HFFc6 (cell line): ENCODE measurements around the gene ZNF462. TPM values are rescaled to one million over a fixed set of nuclear protein-coding genes. Genes with fewer than 3 reads are reported as not detected.

Experiments used
- DNase-seq: peaks from one replicate; pipeline ENCODE4 v3.0.0-alpha.2; 2018
- H3K27ac Mint-ChIP-seq: 2 replicates; pipeline ENCODE4 v1.8.0; 2020; ENCODE audit warnings: mild to moderate bottlenecking, mixed read lengths
- H3K27me3 Mint-ChIP-seq: 2 replicates; pipeline ENCODE4 v1.8.0; 2021; ENCODE audit warnings: mild to moderate bottlenecking, moderate library complexity, mixed read lengths; ENCODE audit not compliant: insufficient read depth
- H3K36me3 Mint-ChIP-seq: 2 replicates; pipeline ENCODE4 v1.8.0; 2021; ENCODE audit warnings: low read depth, mixed read lengths
- H3K4me1 Mint-ChIP-seq: 2 replicates; pipeline ENCODE4 v1.8.0; 2020; ENCODE audit warnings: low read depth, mixed read lengths
- H3K4me3 Mint-ChIP-seq: 2 replicates; pipeline ENCODE4 v1.8.0; 2020; ENCODE audit warnings: mild to moderate bottlenecking, moderate library complexity, mixed read lengths
- H3K9me3 Mint-ChIP-seq: 2 replicates; pipeline ENCODE4 v1.8.0; 2020; ENCODE audit warnings: mild to moderate bottlenecking, mixed read lengths
- CTCF ChIP-seq: fragments of 200-600 bp; sonication (generic); IDR thresholded peaks from 2 replicates; pipeline ENCODE4 v1.5.0; 2021; ENCODE audit warnings: antibody characterized with exemption, mild to moderate bottlenecking
- total RNA-seq, 6 experiments: library from RNA; stranded (reverse); fragmentation: NEBNext Ultra II Directional; extraction: Animal tissue kit (Norgen Biotek cat#: 25700); gene quantifications; 2 replicates in 1 of 6; 3 replicates in 5 of 6; pipeline ENCODE4 v1.2.3, GENCODE V29; 2021

Gene ZNF462
- total RNA-seq, 6 experiments from 2014 or later: 10.1 to 18.9 (median 15.6) TPM

GRCh38 chr9:106883626-106884190 lies 20.7 kb downstream of the ZNF462 start:
- Mint-ChIP-seq H3K36me3 (peaks cover 21% of the 10 kb centered on the region), H3K4me1 (peaks cover 69% of the 10 kb centered on the region), H3K27ac (no peak overlapping the region), H3K4me3 (no peak overlapping the region), H3K27me3 (no peaks in the 10 kb centered on the region; the same call in 1 of the 2 replicates), H3K9me3 (no peaks in the 10 kb centered on the region)
- no peak for DNase-seq
- TF ChIP-seq CTCF: no peak

- Mint-ChIP-seq H3K4me3 (no peak overlapping the region), H3K36me3 (peaks cover 21% of the 10 kb centered on the region), H3K27ac (peak overlapping the region; percentile 78)
These were observed 22.5 kb downstream of the ZNF462 start for GRCh38 chr9:106885451-106885850.

GRCh38 chr9:106886111-106887046 lies 23.4 kb downstream of the ZNF462 start:
- Mint-ChIP-seq H3K4me3 (no peak overlapping the region), H3K27ac (peak overlapping the region; percentile 78), H3K27me3 (no peaks in the 10 kb centered on the region; the same call in 1 of the 2 replicates), H3K4me1 (peaks cover 58% of the 10 kb centered on the region), H3K36me3 (peaks cover 16% of the 10 kb centered on the region; the same call in 1 of the 2 replicates), H3K9me3 (no peaks in the 10 kb centered on the region)
- no peak for DNase-seq
- TF ChIP-seq CTCF: no peak

More at GRCh38 chr9:106885451-106885850, 22.5 kb downstream of the ZNF462 start:
- H3K4me1 Mint-ChIP-seq: peaks cover 62% of the 10 kb centered on the region
- DNase-seq: peak; percentile 88
- no peaks in the 10 kb centered on the region for H3K9me3 Mint-ChIP-seq
- TF ChIP-seq CTCF: no peak
- no peaks in the 10 kb centered on the region; the same call in none of the 2 replicates for H3K27me3 Mint-ChIP-seq

GRCh38 chr9:106887066-106887465 lies 24.1 kb downstream of the ZNF462 start:
- Mint-ChIP-seq H3K27me3 (no peaks in the 10 kb centered on the region; the same call in 1 of the 2 replicates), H3K9me3 (no peaks in the 10 kb centered on the region), H3K27ac (no peak overlapping the region), H3K36me3 (peaks cover 16% of the 10 kb centered on the region; the same call in 1 of the 2 replicates), H3K4me3 (no peak overlapping the region), H3K4me1 (peaks cover 65% of the 10 kb centered on the region)
- DNase-seq: no peak
- TF ChIP-seq CTCF: no peak

GRCh38 chr9:106889061-106889590 lies 26.2 kb downstream of the ZNF462 start:
- Mint-ChIP-seq H3K36me3 (peaks cover 16% of the 10 kb centered on the region; the same call in 1 of the 2 replicates), H3K4me1 (peaks cover 75% of the 10 kb centered on the region), H3K27ac (no peak overlapping the region), H3K9me3 (no peaks in the 10 kb centered on the region), H3K27me3 (no peaks in the 10 kb centered on the region; the same call in 1 of the 2 replicates), H3K4me3 (no peak overlapping the region)
- no peak for DNase-seq
- no peak for TF ChIP-seq CTCF
